GM13976 (cell line): ENCODE data around the gene ARL14EP.

Experiments
- DNase-seq: peaks from one replicate; pipeline ENCODE4 v3.0.0; 2012; ENCODE audit warnings: low spot score
- in situ Hi-C: fragments of 300-500 bp; cut with MboI; formaldehyde crosslinking; loops from one replicate; pipeline ENCODE4 v1.12.0; 2022; ENCODE audit warnings: low sequenced_read_pairs, mixed read lengths, inconsistent platforms; ENCODE audit not compliant: unreplicated experiment
- TF ChIP-seq, protein P1 (sequence below): IDR thresholded peaks from 2 replicates; pipeline ENCODE4 v1.5.1; 2012; ENCODE audit warnings: borderline replicate concordance, mild to moderate bottlenecking; ENCODE audit not compliant: insufficient read depth; ENCODE audit errors: extremely low read depth, missing control alignments, control extremely low read depth

The ARL14EP gene

DNA sequence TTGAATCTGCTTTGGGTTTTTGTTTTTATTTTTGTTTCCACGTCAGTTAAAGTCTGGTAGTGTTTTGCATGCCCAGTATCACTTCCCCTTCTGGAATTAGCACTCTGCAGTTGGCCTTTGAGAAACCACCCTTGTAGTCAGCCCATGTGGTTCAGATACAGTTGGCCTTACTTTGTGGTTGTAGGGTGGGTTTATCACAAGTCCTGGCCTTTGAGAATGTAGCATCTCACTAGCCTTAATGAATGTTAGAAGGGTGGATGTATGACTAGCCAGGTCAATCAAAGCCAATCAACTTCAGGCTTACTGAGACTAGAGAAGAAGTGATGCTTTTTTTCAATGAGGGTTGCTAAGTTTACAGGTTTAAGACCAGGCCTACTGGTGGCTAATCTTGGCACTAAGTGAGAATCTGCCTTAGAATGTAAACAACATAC is 19.8 kb downstream of the ARL14EP start:
- TF ChIP-seq, protein P1, sequence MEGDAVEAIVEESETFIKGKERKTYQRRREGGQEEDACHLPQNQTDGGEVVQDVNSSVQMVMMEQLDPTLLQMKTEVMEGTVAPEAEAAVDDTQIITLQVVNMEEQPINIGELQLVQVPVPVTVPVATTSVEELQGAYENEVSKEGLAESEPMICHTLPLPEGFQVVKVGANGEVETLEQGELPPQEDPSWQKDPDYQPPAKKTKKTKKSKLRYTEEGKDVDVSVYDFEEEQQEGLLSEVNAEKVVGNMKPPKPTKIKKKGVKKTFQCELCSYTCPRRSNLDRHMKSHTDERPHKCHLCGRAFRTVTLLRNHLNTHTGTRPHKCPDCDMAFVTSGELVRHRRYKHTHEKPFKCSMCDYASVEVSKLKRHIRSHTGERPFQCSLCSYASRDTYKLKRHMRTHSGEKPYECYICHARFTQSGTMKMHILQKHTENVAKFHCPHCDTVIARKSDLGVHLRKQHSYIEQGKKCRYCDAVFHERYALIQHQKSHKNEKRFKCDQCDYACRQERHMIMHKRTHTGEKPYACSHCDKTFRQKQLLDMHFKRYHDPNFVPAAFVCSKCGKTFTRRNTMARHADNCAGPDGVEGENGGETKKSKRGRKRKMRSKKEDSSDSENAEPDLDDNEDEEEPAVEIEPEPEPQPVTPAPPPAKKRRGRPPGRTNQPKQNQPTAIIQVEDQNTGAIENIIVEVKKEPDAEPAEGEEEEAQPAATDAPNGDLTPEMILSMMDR: no peak
- DNase-seq: peak; percentile 62
- in situ Hi-C loops: loop anchor here (10.0 kb wide), 1 partner anchor 572 kb away; no protein-coding TSS in a partner anchor

DNA sequence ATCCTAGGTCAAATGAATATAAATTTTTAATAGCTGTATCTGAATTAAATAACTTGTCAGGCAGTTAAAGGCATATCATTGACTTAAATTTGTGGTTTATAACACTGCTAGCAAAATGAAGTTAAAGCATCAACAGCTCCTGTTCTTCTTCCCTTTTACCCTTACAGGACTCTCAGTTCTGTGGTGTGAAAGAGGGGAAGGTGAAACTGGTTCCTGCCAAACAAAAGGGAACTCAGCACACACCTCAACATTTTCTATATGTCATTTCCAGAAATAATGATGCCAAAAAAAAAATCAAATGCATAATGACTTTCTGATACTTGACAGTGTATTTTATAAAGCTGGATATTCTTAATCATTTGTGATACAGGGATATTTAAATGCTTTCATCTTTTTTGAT is 21.2 kb downstream of the ARL14EP start:
- DNase-seq: no peak
- in situ Hi-C loops: loop anchor here (10.0 kb wide), 1 partner anchor 571 kb away; no protein-coding TSS in a partner anchor
- TF ChIP-seq, protein P1: no peak

DNA sequence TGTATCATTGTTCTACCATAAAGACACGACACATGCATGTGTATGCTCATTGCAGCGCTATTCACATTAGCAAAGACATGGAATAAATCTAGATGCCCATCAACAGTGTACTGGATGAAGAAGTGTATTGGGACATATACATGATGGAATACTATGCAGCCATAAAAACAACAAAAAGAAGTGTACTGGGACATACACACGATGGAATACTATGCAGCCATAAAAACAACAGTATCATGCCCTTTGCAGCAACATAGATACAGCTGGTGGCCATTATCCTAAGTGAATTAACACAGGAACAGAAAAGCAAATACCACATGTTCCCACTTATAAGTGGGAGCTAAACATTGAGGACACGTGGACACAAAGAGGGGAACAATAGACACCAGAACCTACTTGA is 22.7 kb downstream of the ARL14EP start:
- in situ Hi-C loops: loop anchor here (10.0 kb wide), 1 partner anchor 569 kb away; no protein-coding TSS in a partner anchor
- TF ChIP-seq, protein P1: no peak
- DNase-seq: no peak

DNA sequence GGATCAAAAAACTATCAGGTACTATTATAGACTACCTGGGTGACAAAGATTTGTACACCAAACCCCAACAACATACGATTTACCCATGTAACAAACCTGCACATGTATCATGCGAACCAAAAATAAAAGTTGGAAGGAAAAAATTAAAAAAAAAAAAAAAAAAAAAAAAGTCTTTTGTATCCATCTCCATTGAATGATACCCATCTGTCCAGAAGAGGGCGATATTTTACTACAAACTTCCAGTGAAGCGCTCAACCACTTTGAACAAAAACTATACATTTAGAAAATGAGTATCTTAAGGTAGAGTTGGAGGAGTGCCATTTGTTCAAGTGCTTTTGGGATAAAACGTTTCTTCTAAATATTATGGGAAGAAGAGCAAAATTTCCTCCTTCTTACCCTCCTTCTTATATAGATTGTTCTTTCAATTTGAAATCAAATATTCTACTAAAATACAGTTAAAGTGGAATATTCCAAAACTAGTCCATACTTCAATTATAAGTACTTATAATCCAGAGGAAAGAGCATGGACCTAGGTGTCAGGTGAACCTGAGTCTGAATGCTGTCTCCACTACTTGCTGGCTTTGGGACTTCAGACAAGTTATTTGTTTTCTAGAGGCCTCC is 23.3 kb downstream of the ARL14EP start:
- peak; percentile 27 for DNase-seq
- in situ Hi-C loops: loop anchor here (10.0 kb wide), 1 partner anchor 569 kb away; no protein-coding TSS in a partner anchor
- TF ChIP-seq, protein P1: no peak

DNA sequence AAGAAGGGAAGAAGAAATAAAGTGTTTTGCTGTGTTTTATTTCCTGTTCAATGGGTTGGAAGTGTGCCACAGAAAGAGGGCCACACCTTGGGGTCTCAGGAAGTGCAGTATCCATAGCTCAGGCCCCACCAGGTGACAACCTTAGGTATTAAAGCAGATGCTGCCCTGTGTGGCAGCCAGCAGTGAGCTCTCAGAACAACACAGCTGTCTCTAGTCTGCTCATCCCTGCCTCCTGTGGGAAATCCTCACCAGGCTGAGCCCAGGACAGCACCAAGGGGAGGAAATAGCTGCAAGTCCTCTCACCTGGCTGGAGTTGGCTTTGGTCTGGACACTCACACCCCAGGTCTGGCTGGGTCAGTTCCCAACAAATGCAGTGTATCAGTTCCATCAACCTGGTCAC is 25.1 kb downstream of the ARL14EP start:
- in situ Hi-C loops: loop anchor here (10.0 kb wide), 1 partner anchor 567 kb away; no protein-coding TSS in a partner anchor
- DNase-seq: no peak
- TF ChIP-seq, protein P1: no peak

DNA sequence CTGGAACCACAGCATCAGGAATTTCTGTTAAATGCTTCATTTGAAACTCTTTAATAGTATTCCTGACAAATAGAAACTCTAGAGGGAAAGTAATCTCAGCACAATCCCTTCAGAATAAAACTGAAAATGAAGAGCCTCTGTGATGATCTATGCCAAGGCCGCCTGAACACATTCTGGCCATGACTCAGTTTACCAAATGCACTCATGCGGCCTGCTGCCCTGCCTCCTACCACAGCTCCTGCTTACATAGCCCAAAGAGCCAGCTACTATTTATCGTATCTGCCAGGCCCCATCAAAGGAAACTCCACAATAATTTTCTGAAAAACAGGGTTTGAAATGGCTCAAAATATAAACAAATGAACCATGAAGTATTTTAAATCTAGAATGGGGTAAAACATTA is 27.0 kb downstream of the ARL14EP start:
- in situ Hi-C loops: loop anchor here (10.0 kb wide), 1 partner anchor 565 kb away; no protein-coding TSS in a partner anchor
- TF ChIP-seq, protein P1: no peak
- no peak for DNase-seq
